K562 (cell line): ENCODE results near the gene DGCR2. TPM values are rescaled to one million over a fixed set of nuclear protein-coding genes. Genes with fewer than 3 reads are reported as not detected.
A peak's percentile ranks its signal among the peaks of the same experiment; 100 is the strongest.

Experiments used
- ATAC-seq: fragments of 200-7000 bp; cut with Tn5 transposase; 3 replicates; pipeline ENCODE4 v1.9.1; 2020; ENCODE audit warnings: moderate library complexity
- BruUV-seq: library from RNA; stranded (reverse); fragments of 400-500 nt; replicated peaks from 2 replicates; lab custom pipeline; 2021; lab: Mats Ljungman, UMichigan
- CTCF ChIA-PET: fragments of 300-600 bp; formaldehyde crosslinking; extraction: SDS; loops from one replicate; lab custom pipeline; 2021; ENCODE audit warnings: low intra/inter-chr PET ratio; lab: Yijun Ruan, JAX
- POLR2A ChIA-PET: fragments of 300-600, 350-650 bp; sonication (Branson Sonifier 250); formaldehyde crosslinking; extraction: SDS; loops from one replicate; lab custom pipeline; 2021; ENCODE audit warnings: antibody characterized with exemption, inconsistent platforms; lab: Yijun Ruan, JAX
- DNase-seq, 4 experiments: peaks; one replicate each; pipeline versions ENCODE4 v3.0.0 to v3.0.0-alpha.2; 2011 to 2018; ENCODE audit warnings: low spot score in 3 of 4, mixed read lengths in 3 of 4; ENCODE audit errors: extremely low read depth in 1 of 4
- FAIRE-seq: peaks from 2 replicates; lab custom pipeline; 2011; peaks lifted over from hg19 to GRCh38; lab: Jason Lieb, UNC
- H2AFZ ChIP-seq: 2 replicates; pipeline ENCODE4 v1.6.0; 2011; ENCODE audit warnings: low read depth, low read length, control low read depth, inconsistent platforms
- H3K27ac ChIP-seq: fragments of 200-600 bp; 3 replicates; pipeline ENCODE4 v1.8.0; 2011; ENCODE audit warnings: low read depth, mild to moderate bottlenecking, control low read depth, inconsistent platforms, low read length, moderate library complexity, mixed read lengths; ENCODE audit errors: extremely low read depth
- H3K27me3 ChIP-seq, 2 experiments: fragments of 300-600 bp in 1 of 2; 2 replicates in 1 of 2; 3 replicates in 1 of 2; pipeline versions ENCODE4 v1.6.0 to v1.8.0; 2011; ENCODE audit warnings: inconsistent platforms in 2 of 2, low read length in 2 of 2, mild to moderate bottlenecking in 1 of 2, mixed read lengths in 1 of 2, moderate library complexity in 1 of 2; ENCODE audit not compliant: control insufficient read depth in 2 of 2, insufficient read depth in 2 of 2
- H3K36me3 ChIP-seq: fragments of 300-600 bp; 3 replicates; pipeline ENCODE4 v1.8.0; 2011; ENCODE audit warnings: mild to moderate bottlenecking, low read length, inconsistent platforms; ENCODE audit not compliant: control insufficient read depth, insufficient read depth
- H3K4me1 ChIP-seq, 2 experiments: fragments of 200-600 bp in 1 of 2; replicated peaks in 1 of 2; 2 replicates in 1 of 2; 3 replicates in 1 of 2; pipeline versions ENCODE4 v1.5.1 to v1.8.0; 2011; ENCODE audit warnings: inconsistent platforms in 2 of 2, low read length in 2 of 2, mild to moderate bottlenecking in 1 of 2, mixed read lengths in 1 of 2, moderate library complexity in 1 of 2; ENCODE audit not compliant: control insufficient read depth in 2 of 2, insufficient read depth in 2 of 2
- H3K4me2 ChIP-seq: 2 replicates; pipeline ENCODE4 v1.6.1; 2011; ENCODE audit warnings: low read length, control low read depth, inconsistent platforms, mixed read lengths; ENCODE audit not compliant: insufficient read depth
- H3K4me3 ChIP-seq: fragments of 200-600 bp; sonication (generic), shearing (Covaris generic); 2 replicates; pipeline ENCODE4 v1.5.1; 2016; ENCODE audit warnings: control low read depth, inconsistent platforms
- H3K79me2 ChIP-seq: fragments of 200-600 bp; 3 replicates; pipeline ENCODE4 v1.8.0; 2011; ENCODE audit warnings: low read length, inconsistent platforms; ENCODE audit not compliant: control insufficient read depth, insufficient read depth
- H3K9ac ChIP-seq, 2 experiments: 2 replicates each; pipeline versions ENCODE4 v1.6.0 to v1.6.1; 2011; ENCODE audit warnings: low read depth in 2 of 2, low read length in 2 of 2, control low read depth in 1 of 2, inconsistent platforms in 1 of 2, mild to moderate bottlenecking in 1 of 2, mixed read lengths in 1 of 2; ENCODE audit not compliant: insufficient read depth in 1 of 2
- H3K9me1 ChIP-seq: one replicate; pipeline ENCODE4 v1.6.0; 2011; ENCODE audit warnings: inconsistent platforms, mild to moderate bottlenecking, low read length, moderate library complexity; ENCODE audit not compliant: control insufficient read depth, insufficient read depth
- H3K9me3 ChIP-seq: replicated peaks from 2 replicates; pipeline ENCODE4 v1.5.1; 2011; ENCODE audit warnings: low read depth, low read length, inconsistent platforms; ENCODE audit not compliant: control insufficient read depth, insufficient read depth
- H4K20me1 ChIP-seq: replicated peaks from 2 replicates; pipeline ENCODE4 v1.6.1; 2011; ENCODE audit warnings: low read length, inconsistent platforms, mixed read lengths; ENCODE audit not compliant: control insufficient read depth, insufficient read depth
- BMI1 ChIP-seq: fragments of 150-350 bp; IDR thresholded peaks from 2 replicates; pipeline ENCODE4 v1.6.1; 2014; ENCODE audit warnings: low read length
- MEIS2 ChIP-seq: fragments of 450-650 bp; IDR thresholded peaks from 2 replicates; pipeline ENCODE4 v1.6.1; 2014; ENCODE audit warnings: mild to moderate bottlenecking; ENCODE audit not compliant: partially characterized antibody
- RBM39 ChIP-seq: fragments of 200-400 bp; formaldehyde crosslinking; optimal IDR thresholded peaks from 2 replicates; pipeline ENCODE3; 2018; ENCODE audit warnings: low read depth, low read length
- WGBS: fragments of 100-300 bp; shearing (Covaris generic); methylation state at CpG from one replicate; pipeline ENCODE4 v1.1.6; 2016; ENCODE audit warnings: low coverage, mixed read lengths; ENCODE audit not compliant: insufficient coverage; ENCODE audit errors: missing lambda C conversion rate; 5-methylcytosine and 5-hydroxymethylcytosine counted together
- in situ Hi-C: fragments of 300-500 bp; cut with MboI; formaldehyde crosslinking; loops from 4 replicates; pipeline ENCODE4 v1.15.0; 2018; ENCODE audit warnings: inconsistent platforms, mixed read lengths
- intact Hi-C: fragments of 100-400 bp; cut with micrococcal nuclease; formaldehyde crosslinking; loops from 2 replicates; pipeline ENCODE4 v1.14.2; 2022
- polyA plus RNA-seq, 8 experiments: library from polyadenylated mRNA; depleted of rRNA in 4 of 8; stranded (reverse) in 5 of 8; unstranded in 3 of 8; fragments of >200 nt; fragmentation: Nextera tagmentation in 2 of 8; fragmentation: Illumina TruSeq in 1 of 8; extraction: Ambion mirVana in 2 of 8; extraction: Trizol in 1 of 8; gene quantifications; 2 replicates each; pipeline versions ENCODE4 v1.2.1 to v1.2.3, GENCODE V29; 2011 to 2014; ENCODE audit warnings: inconsistent platforms in 1 of 8, missing spikeins in 1 of 8
- total RNA-seq, 7 experiments: library from RNA; depleted of rRNA in 6 of 7; stranded (reverse); fragments of >200 nt in 6 of 7; fragmentation: Illumina TruSeq in 2 of 7; extraction: Trizol in 2 of 7; gene quantifications; 2 replicates each; pipeline versions ENCODE4 v1.2.1 to v1.2.3, GENCODE V29; 2011 to 2021; ENCODE audit warnings: low replicate concordance in 1 of 7
- TF ChIP-seq, protein P1 (sequence below): fragments of 450-650 bp; IDR thresholded peaks from 2 replicates; pipeline ENCODE4 v1.6.1; 2016
- TF ChIP-seq, protein P2 (sequence below), 2 experiments: IDR thresholded peaks in 1 of 2; conservative IDR thresholded peaks in 1 of 2; 2 replicates each; pipeline ENCODE4 v1.6.1; 2016; ENCODE audit warnings: low read depth in 2 of 2, mild to moderate bottlenecking in 1 of 2, missing compliant biosample characterization in 1 of 2, missing genetic modification characterization in 1 of 2, moderate library complexity in 1 of 2
- TF ChIP-seq, protein P3 (sequence below): fragments of 250-450 bp; sonication (Bioruptor Pico); IDR thresholded peaks from 2 replicates; pipeline ENCODE4 v1.5.0; 2022; ENCODE audit warnings: mild to moderate bottlenecking

Gene DGCR2
- total and polyA plus RNA-seq, 9 of the 15 experiments (the other 6 are each of a cell fraction or from before 2014, with no cell fraction given), result 0.69 to 101 (median 56.4) TPM

DNA sequence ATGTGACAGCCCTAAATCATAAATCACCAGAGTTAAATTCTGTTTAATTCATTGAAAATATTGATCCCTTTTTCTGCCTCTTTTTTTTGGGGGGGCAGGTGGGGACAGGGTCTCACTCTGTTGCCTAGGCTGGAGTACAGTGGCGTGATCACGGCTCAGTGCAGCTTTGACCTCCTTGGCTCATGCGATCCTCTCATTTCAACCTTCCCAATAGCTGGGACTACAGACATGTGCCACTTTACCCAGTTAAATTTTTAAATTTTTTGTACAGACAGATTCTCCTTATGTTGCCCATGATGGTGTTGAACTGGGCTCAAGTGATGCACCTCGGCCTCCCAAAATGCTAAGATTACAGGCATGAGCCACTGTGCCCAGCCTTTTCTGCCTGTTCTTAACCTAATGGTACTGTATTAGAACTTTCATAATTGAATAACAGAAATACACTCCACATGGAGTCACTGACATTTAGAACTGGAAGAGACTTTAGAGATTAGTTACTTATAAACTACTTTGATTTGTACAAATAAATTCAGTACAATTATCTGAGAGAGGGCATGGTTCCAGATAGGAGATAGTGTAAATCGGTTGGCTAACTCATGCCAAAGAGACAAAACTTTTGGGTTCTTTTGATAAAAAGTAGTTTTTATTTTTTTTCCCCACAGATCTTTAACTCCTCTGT lies 109.8 kb downstream of the DGCR2 start:
- Histone ChIP-seq H3K9me3 (no peaks in the 10 kb centered on the region), H3K79me2 (no peaks in the 10 kb centered on the region), H3K9ac (no peak overlapping the region), H2AFZ (no peak overlapping the region), H3K4me1 (no peaks in the 10 kb centered on the region; a peak in 1 of 5 replicates), H3K27ac (no peak overlapping the region), H3K9me1 (no peaks in the 10 kb centered on the region), H3K4me3 (no peak overlapping the region), H3K4me2 (no peak overlapping the region), H3K36me3 (no peaks in the 10 kb centered on the region), H4K20me1 (0 out of 2 replicates have a peak, but pooled peaks cover 4% of the 10 kb centered on the region), H3K27me3 (peaks cover 25 to 40% of the 10 kb centered on the region in 2 experiments)
- FAIRE-seq, result no peak
- BruUV-seq, result no TSS peak
- intact Hi-C loops (no loop called here), in situ Hi-C loops (no loop called here)
- POLR2A ChIA-PET, result interaction anchor here (1.8 kb wide), 1 partner anchor 10 kb away, joined by 6 read pairs; no protein-coding TSS in a partner anchor
- no peak for DNase-seq
- CTCF ChIA-PET, result no interaction called here
- WGBS, result 6% methylated on average over 5 of the region's 5 CpGs
- ATAC-seq, result no peak
- TF ChIP-seq, protein P1, sequence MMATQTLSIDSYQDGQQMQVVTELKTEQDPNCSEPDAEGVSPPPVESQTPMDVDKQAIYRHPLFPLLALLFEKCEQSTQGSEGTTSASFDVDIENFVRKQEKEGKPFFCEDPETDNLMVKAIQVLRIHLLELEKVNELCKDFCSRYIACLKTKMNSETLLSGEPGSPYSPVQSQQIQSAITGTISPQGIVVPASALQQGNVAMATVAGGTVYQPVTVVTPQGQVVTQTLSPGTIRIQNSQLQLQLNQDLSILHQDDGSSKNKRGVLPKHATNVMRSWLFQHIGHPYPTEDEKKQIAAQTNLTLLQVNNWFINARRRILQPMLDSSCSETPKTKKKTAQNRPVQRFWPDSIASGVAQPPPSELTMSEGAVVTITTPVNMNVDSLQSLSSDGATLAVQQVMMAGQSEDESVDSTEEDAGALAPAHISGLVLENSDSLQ, result peak; percentile 49
- TF ChIP-seq MEIS2, result peak; percentile 26
- TF ChIP-seq, protein P2, sequence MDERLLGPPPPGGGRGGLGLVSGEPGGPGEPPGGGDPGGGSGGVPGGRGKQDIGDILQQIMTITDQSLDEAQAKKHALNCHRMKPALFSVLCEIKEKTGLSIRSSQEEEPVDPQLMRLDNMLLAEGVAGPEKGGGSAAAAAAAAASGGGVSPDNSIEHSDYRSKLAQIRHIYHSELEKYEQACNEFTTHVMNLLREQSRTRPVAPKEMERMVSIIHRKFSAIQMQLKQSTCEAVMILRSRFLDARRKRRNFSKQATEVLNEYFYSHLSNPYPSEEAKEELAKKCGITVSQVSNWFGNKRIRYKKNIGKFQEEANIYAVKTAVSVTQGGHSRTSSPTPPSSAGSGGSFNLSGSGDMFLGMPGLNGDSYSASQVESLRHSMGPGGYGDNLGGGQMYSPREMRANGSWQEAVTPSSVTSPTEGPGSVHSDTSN (CRISPR knock-in tag; IDR thresholded peaks at IDR 0.05; ENCODE audit: low read depth), result no peak
- TF ChIP-seq, protein P2 (tag; conservative IDR thresholded peaks at IDR 0.05; ENCODE audit: low read depth), result peak; percentile 54; the same call in 1 of the 2 replicates
- no peak for TF ChIP-seq RBM39
- peak; percentile 18; the same call in 1 of the 2 replicates for TF ChIP-seq BMI1
- TF ChIP-seq, protein P3, sequence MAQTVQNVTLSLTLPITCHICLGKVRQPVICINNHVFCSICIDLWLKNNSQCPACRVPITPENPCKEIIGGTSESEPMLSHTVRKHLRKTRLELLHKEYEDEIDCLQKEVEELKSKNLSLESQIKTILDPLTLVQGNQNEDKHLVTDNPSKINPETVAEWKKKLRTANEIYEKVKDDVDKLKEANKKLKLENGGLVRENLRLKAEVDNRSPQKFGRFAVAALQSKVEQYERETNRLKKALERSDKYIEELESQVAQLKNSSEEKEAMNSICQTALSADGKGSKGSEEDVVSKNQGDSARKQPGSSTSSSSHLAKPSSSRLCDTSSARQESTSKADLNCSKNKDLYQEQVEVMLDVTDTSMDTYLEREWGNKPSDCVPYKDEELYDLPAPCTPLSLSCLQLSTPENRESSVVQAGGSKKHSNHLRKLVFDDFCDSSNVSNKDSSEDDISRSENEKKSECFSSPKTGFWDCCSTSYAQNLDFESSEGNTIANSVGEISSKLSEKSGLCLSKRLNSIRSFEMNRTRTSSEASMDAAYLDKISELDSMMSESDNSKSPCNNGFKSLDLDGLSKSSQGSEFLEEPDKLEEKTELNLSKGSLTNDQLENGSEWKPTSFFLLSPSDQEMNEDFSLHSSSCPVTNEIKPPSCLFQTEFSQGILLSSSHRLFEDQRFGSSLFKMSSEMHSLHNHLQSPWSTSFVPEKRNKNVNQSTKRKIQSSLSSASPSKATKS (CRISPR knock-in tag), result no peak
